ENCODE data around the gene TMEM86B.

DNA sequence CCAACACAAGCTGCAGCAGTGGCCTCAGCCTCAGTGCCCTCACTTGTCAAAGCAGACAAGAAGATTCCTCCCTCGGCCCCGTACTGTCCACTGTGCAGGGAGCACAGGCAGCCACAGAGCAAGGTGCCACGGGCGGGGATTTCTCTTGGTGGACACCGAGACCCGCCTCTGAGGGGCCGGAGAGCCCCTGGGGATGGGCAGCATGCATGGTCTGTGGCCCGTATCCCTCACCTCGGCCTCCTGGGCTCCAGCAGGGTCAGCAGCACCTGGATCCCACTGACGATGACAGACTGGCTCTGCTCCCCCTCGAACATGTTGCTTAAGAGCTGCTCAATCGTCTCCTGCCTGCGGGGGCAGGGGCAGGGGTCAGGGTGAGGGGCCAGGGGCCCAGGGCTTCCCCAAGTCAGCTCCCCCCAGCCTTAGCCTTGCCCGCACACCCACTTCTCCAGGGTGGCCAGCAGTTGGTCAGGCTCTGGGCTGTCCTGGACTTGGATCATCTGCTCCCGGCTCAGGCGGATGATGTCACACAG is 13.4 kb upstream of the TMEM86B start:
- TF ChIP-seq, protein P1, sequence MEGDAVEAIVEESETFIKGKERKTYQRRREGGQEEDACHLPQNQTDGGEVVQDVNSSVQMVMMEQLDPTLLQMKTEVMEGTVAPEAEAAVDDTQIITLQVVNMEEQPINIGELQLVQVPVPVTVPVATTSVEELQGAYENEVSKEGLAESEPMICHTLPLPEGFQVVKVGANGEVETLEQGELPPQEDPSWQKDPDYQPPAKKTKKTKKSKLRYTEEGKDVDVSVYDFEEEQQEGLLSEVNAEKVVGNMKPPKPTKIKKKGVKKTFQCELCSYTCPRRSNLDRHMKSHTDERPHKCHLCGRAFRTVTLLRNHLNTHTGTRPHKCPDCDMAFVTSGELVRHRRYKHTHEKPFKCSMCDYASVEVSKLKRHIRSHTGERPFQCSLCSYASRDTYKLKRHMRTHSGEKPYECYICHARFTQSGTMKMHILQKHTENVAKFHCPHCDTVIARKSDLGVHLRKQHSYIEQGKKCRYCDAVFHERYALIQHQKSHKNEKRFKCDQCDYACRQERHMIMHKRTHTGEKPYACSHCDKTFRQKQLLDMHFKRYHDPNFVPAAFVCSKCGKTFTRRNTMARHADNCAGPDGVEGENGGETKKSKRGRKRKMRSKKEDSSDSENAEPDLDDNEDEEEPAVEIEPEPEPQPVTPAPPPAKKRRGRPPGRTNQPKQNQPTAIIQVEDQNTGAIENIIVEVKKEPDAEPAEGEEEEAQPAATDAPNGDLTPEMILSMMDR (IDR thresholded peaks at IDR 0.05; ENCODE audit: insufficient read depth, low read depth, low read length): no peak
- no peak for TF ChIP-seq EZH2 (IDR thresholded peaks at IDR 0.05; ENCODE audit: insufficient read depth, low read length)
